HCT116 (cell line): ENCODE results near the gene ACTN4. TPM values are rescaled to one million over a fixed set of nuclear protein-coding genes. Genes with fewer than 3 reads are reported as not detected.
"Not testable (repeated sequence)": the region's sequence is repeated elsewhere in the genome, so short reads cannot be mapped to it uniquely, and the experiment has no call there.

ENCODE experiments used
- ATAC-seq: fragments of 200-7000 bp; cut with Tn5 transposase; 2 replicates; pipeline ENCODE4 v1.9.1; 2020; ENCODE audit warnings: mild to moderate bottlenecking, moderate library complexity
- BruUV-seq: library from RNA; stranded (reverse); fragments of 400-500 nt; replicated peaks from 2 replicates; lab custom pipeline; 2021; lab: Mats Ljungman, UMichigan
- CTCF ChIA-PET: fragments of 300-600 bp; sonication (Branson Sonifier 250); formaldehyde crosslinking; loops from one replicate; lab custom pipeline; 2021; ENCODE audit warnings: antibody characterized with exemption; lab: Charles Lee
- POLR2A ChIA-PET: fragments of 300-600, 350-600 bp; sonication (Branson Sonifier 250); formaldehyde crosslinking; loops from one replicate; lab custom pipeline; 2021; ENCODE audit warnings: antibody characterized with exemption; lab: Charles Lee
- RAD21 ChIA-PET, 2 experiments: fragments of 300-600 bp; sonication (Branson Sonifier 250); formaldehyde crosslinking; loops; one replicate each; lab custom pipeline; 2023; ENCODE audit warnings: low total read pairs in 2 of 2; ENCODE audit not compliant: uncharacterized antibody in 2 of 2, unreplicated experiment in 2 of 2, low non-redundant PET in 1 of 2; lab: Charles Lee
- DNase-seq: peaks from one replicate; pipeline ENCODE4 v3.0.0-alpha.2; 2010; ENCODE audit warnings: low read depth, low spot score
- H2AFZ ChIP-seq: fragments of 200-600 bp; shearing (Covaris generic), sonication (generic); 2 replicates; pipeline ENCODE4 v1.6.1; 2017; ENCODE audit warnings: low read depth, mixed run types, mixed read lengths, antibody characterized with exemption, low read length; ENCODE audit not compliant: poor library complexity, severe bottlenecking
- H3K27ac ChIP-seq: 2 replicates; pipeline ENCODE4 v1.5.1; 2012; ENCODE audit warnings: low read depth, low read length
- H3K27me3 ChIP-seq: fragments of 200-600 bp; sonication (generic); 2 replicates; pipeline ENCODE4 v1.6.1; 2016; ENCODE audit warnings: mixed run types, low read length, mixed read lengths; ENCODE audit not compliant: insufficient read depth
- H3K36me3 ChIP-seq, 2 experiments: fragments of 200-500 bp in 1 of 2; fragments of 200-600 bp in 1 of 2; sonication (Bioruptor generic) in 1 of 2; sonication (generic) in 1 of 2; 2 replicates each; pipeline versions ENCODE4 v1.5.1 to v1.6.1; 2014 to 2016; ENCODE audit warnings: low read length in 2 of 2, inconsistent platforms in 1 of 2, mixed read lengths in 1 of 2, mixed run types in 1 of 2; ENCODE audit not compliant: insufficient read depth in 2 of 2, control insufficient read depth in 1 of 2
- H3K4me1 ChIP-seq, 2 experiments: fragments of 200-600 bp in 1 of 2; sonication (generic) in 1 of 2; 2 replicates each; pipeline versions ENCODE4 v1.5.1 to v1.6.1; 2012 to 2017; ENCODE audit warnings: low read length in 2 of 2, inconsistent platforms in 1 of 2, mild to moderate bottlenecking in 1 of 2, mixed read lengths in 1 of 2, mixed run types in 1 of 2, moderate library complexity in 1 of 2; ENCODE audit not compliant: insufficient read depth in 2 of 2, control insufficient read depth in 1 of 2
- H3K4me2 ChIP-seq: fragments of 200-600 bp; sonication (generic); 2 replicates; pipeline ENCODE4 v1.6.1; 2017; ENCODE audit warnings: mixed run types, low read length, mixed read lengths
- H3K4me3 ChIP-seq, 2 experiments: fragments of 200-600 bp in 1 of 2; sonication (generic) in 1 of 2; replicated peaks in 1 of 2; 2 replicates each; pipeline ENCODE4 v1.5.1; 2011 to 2016; ENCODE audit warnings: low read length in 2 of 2, control low read depth in 1 of 2, low read depth in 1 of 2, mild to moderate bottlenecking in 1 of 2, mixed read lengths in 1 of 2, mixed run types in 1 of 2
- H3K79me2 ChIP-seq: fragments of 200-600 bp; sonication (generic); 2 replicates; pipeline ENCODE4 v1.6.1; 2017; ENCODE audit warnings: mild to moderate bottlenecking, mixed run types, low read length, moderate library complexity, mixed read lengths; ENCODE audit not compliant: insufficient read depth
- H3K9ac ChIP-seq: fragments of 200-600 bp; sonication (generic); 2 replicates; pipeline ENCODE4 v1.6.1; 2016; ENCODE audit warnings: low read length, mixed read lengths
- H3K9me2 ChIP-seq: fragments of 200-600 bp; sonication (generic), shearing (Covaris generic); 2 replicates; pipeline ENCODE4 v1.6.1; 2017; ENCODE audit warnings: mixed run types, mild to moderate bottlenecking, moderate library complexity; ENCODE audit not compliant: insufficient read depth
- H3K9me3 ChIP-seq, 2 experiments: fragments of 200-500 bp in 1 of 2; fragments of 200-600 bp in 1 of 2; sonication (Bioruptor generic) in 1 of 2; sonication (generic) in 1 of 2; 2 replicates each; pipeline ENCODE4 v1.6.1; 2014 to 2017; ENCODE audit warnings: low read length in 2 of 2, mixed read lengths in 2 of 2, inconsistent platforms in 1 of 2, low read depth in 1 of 2, mild to moderate bottlenecking in 1 of 2, mixed run types in 1 of 2, moderate library complexity in 1 of 2; ENCODE audit not compliant: control insufficient read depth in 1 of 2, insufficient read depth in 1 of 2
- H4K20me1 ChIP-seq: fragments of 200-600 bp; sonication (generic), shearing (Covaris generic); 2 replicates; pipeline ENCODE4 v1.6.1; 2017; ENCODE audit warnings: mixed run types, mild to moderate bottlenecking, moderate library complexity; ENCODE audit not compliant: insufficient read depth
- CBX3 ChIP-seq: IDR thresholded peaks from 2 replicates; pipeline ENCODE4 v1.6.1; 2012; ENCODE audit warnings: low read depth
- CEBPB ChIP-seq: IDR thresholded peaks from 2 replicates; pipeline ENCODE4 v1.6.1; 2012; ENCODE audit warnings: low read depth
- CTCF ChIP-seq, 3 experiments: fragments of 200-600 bp in 1 of 3; sonication (generic) in 1 of 3; IDR thresholded peaks in 2 of 3; conservative IDR thresholded peaks in 1 of 3; 2 replicates each; pipeline ENCODE4 v1.5.1; 2012 to 2017; ENCODE audit warnings: low read depth in 2 of 3, low read length in 2 of 3, antibody characterized with exemption in 1 of 3, borderline replicate concordance in 1 of 3, control low read depth in 1 of 3, mild to moderate bottlenecking in 1 of 3, mixed read lengths in 1 of 3, mixed run types in 1 of 3, moderate library complexity in 1 of 3; ENCODE audit not compliant: insufficient read depth in 1 of 3
- EGR1 ChIP-seq: IDR thresholded peaks from 2 replicates; pipeline ENCODE4 v1.6.1; 2012; ENCODE audit warnings: low read depth
- ELF1 ChIP-seq: IDR thresholded peaks from 2 replicates; pipeline ENCODE4 v1.6.1; 2012; ENCODE audit warnings: low read depth, borderline replicate concordance
- POLR2A ChIP-seq: IDR thresholded peaks from 2 replicates; pipeline ENCODE4 v1.7.0; 2011; ENCODE audit warnings: borderline replicate concordance; ENCODE audit not compliant: insufficient read depth, insufficient read length; ENCODE audit errors: extremely low read depth
- POLR2AphosphoS5 ChIP-seq: IDR thresholded peaks from 2 replicates; pipeline ENCODE4 v1.6.1; 2011; ENCODE audit warnings: mild to moderate bottlenecking, low read depth, low read length, moderate library complexity
- RAD21 ChIP-seq: IDR thresholded peaks from 2 replicates; pipeline ENCODE4 v1.6.1; 2012; ENCODE audit warnings: low read depth, mild to moderate bottlenecking
- REST ChIP-seq: IDR thresholded peaks from 2 replicates; pipeline ENCODE4 v1.6.1; 2012; ENCODE audit warnings: low read depth
- SIN3A ChIP-seq: IDR thresholded peaks from 2 replicates; pipeline ENCODE4 v1.6.1; 2012; ENCODE audit warnings: low read depth
- SRF ChIP-seq: IDR thresholded peaks from 2 replicates; pipeline ENCODE4 v1.6.1; 2012; ENCODE audit warnings: low read depth
- TCF7L2 ChIP-seq: IDR thresholded peaks from 2 replicates; pipeline ENCODE4 v1.7.0; 2011; ENCODE audit warnings: borderline replicate concordance, inconsistent platforms; ENCODE audit not compliant: insufficient read depth, insufficient read length; ENCODE audit errors: extremely low read depth
- ZFX ChIP-seq: fragments of 450-650 bp; IDR thresholded peaks from 2 replicates; pipeline ENCODE4 v1.6.1; 2017
- intact Hi-C: fragments of 100-400 bp; cut with micrococcal nuclease; formaldehyde crosslinking; loops from 2 replicates; pipeline ENCODE4 v1.10.0; 2022
- total RNA-seq: library from RNA; stranded (reverse); gene quantifications from one replicate; pipeline ENCODE4 v1.2.1, GENCODE V29; 2021; ENCODE audit not compliant: unreplicated experiment

ACTN4 gene
- total RNA-seq, 1 experiment from 2014 or later: 651 TPM

- H3K4me3 ChIP-seq, H4K20me1 ChIP-seq, H3K9me2 ChIP-seq, H3K9me3 ChIP-seq, RAD21 ChIA-PET, BruUV-seq, H3K9ac ChIP-seq, H3K4me2 ChIP-seq, H2AFZ ChIP-seq, H3K27me3 ChIP-seq, ATAC-seq, CTCF ChIA-PET, DNase-seq, H3K27ac ChIP-seq: not testable (repeated sequence)
- H3K4me1 ChIP-seq: peaks cover 12 to 25% of the 10 kb centered on the region in 2 experiments
- POLR2A ChIA-PET: interaction anchor here (1.5 kb wide), 1 partner anchor 13 kb away, joined by 4 read pairs; the partner anchor contains the start of gene EIF3K
- intact Hi-C loops: loop anchor here (10.0 kb wide), 1 partner anchor 117 kb away; no protein-coding TSS in a partner anchor
- H3K36me3 ChIP-seq: peaks cover 29 to 49% of the 10 kb centered on the region in 2 experiments
- H3K79me2 ChIP-seq: peaks cover 16% of the 10 kb centered on the region; the same call in 1 of the 2 replicates
These were observed 15.5 kb upstream of the ACTN4 start for GRCh38 chr19:38631811-38632475.

GRCh38 chr19:38632476-38633213 lies 14.8 kb upstream of the ACTN4 start:
- RAD21 ChIA-PET: no interaction called here
- no peak for DNase-seq
- Histone ChIP-seq H3K36me3 (peaks cover 28 to 47% of the 10 kb centered on the region in 2 experiments), H2AFZ (no peak overlapping the region), H3K9me3 (no peaks in the 10 kb centered on the region), H3K79me2 (peaks cover 16% of the 10 kb centered on the region; the same call in 1 of the 2 replicates), H4K20me1 (no peaks in the 10 kb centered on the region), H3K9ac (no peak overlapping the region), H3K4me2 (no peak overlapping the region), H3K4me1 (peaks cover 15 to 32% of the 10 kb centered on the region in 2 experiments), H3K27ac (no peak overlapping the region; the same call in 1 of the 2 replicates), H3K27me3 (no peaks in the 10 kb centered on the region), H3K9me2 (no peaks in the 10 kb centered on the region), H3K4me3 (no peak overlapping the region)
- ATAC-seq: no peak
- intact Hi-C loops: loop anchor here (10.0 kb wide), 1 partner anchor 118 kb away; no protein-coding TSS in a partner anchor
- no TSS peak for BruUV-seq
- CTCF ChIA-PET: interaction anchor here (3.1 kb wide), 1 partner anchor 13 kb away, joined by 21 read pairs; the partner anchor contains the start of gene EIF3K
- POLR2A ChIA-PET: interaction anchor here (1.5 kb wide), 1 partner anchor 14 kb away, joined by 4 read pairs; the partner anchor contains the start of gene EIF3K
- TF ChIP-seq SRF (no peak), TCF7L2 (no peak), CBX3 (no peak), ELF1 (no peak), ZFX (no peak), EGR1 (no peak), RAD21 (no peak), CEBPB (no peak), REST (no peak), POLR2A (no peak), POLR2AphosphoS5 (no peak), SIN3A (no peak), CTCF (IDR thresholded peaks at IDR 0.05 in 2 of 3, conservative IDR thresholded peaks at IDR 0.05 in 1 of 3; ENCODE audit: borderline replicate concordance in 1 of 3, insufficient read depth in 1 of 3, low read depth in 2 of 3, low read length in 2 of 3) (no peak)
